ENCODE data around the gene METTL4.
A peak's percentile ranks its signal among the peaks of the same experiment; 100 is the strongest.

Gene METTL4

DNA sequence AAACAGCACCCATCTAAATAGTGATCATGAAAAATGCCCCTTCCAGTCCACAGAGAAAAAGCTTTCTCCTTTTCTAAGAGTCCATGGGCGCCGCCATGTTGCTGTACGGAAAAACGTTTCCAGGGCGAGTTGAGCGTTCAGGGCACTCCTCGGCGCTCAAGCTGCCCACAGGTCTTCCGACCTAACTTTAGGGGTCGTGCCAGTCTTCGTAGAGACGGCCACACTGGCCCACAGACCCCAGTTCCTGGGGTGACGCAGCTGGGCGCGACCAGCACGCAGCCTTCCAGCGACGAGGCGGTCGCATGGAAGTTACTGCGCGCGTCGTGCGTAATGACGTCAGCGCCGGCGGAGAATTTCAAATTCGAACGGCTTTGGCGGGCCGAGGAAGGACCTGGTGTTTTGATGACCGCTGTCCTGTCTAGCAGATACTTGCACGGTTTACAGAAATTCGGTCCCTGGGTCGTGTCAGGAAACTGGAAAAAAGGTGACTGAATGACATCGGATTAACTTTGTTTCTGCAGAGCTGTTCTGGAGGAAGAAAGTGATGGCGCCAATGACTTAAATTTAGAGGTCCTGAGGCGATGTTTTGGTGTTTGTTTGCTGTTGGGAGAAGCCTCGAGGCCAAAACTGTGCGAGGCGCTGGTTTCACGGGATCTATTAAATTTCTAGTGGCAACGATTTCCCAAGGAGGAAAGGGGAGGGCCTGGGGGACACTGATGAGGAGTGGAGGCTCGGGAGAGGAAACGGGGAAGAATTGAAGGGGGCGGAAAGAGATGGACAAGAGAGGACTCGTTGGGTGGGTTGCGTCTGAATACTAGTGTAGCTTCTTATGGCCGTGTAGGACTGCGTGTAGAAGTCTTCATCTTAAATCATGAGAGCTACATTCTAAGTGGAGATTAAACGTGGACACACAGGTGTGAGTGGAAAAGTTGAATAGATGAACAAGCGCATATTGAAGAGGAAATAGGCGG, at the start of gene METTL4, which contains the start of gene NDC80:
METTL4 (minus strand) TSS at position 306 of the 971 bp plus-strand sequence. CDS start 4,289 bp downstream, outside the sequence.
NDC80 (plus strand) TSS at position 358 of the 971 bp plus-strand sequence. CDS start 1,429 bp downstream, outside the sequence.
- peak; percentile 84 for DNase-seq

DNA sequence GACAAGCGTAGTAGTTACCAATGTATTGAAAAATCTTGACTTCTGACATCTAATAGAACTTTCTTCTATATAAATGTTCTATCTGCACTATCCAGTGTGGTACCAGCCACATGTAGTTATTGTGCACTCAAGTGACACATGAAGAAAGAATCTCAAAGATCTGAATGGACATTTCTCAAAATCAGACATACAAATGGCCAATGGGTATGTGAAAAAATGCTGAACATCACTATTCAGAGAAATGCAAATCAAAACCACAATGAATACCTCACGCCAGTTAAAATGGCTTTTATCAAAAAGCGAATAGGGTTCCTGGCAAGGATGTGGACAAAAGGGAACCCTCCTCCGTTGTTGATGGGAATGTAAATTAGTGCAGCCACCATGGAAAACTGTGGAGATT, 46.7 kb upstream of the METTL4 start:
- no peak for DNase-seq

GRCh38 chr18:2617401-2617998, 46.2 kb upstream of the METTL4 start:
- DNase-seq, result no peak

GRCh38 chr18:2612996-2613395, 41.7 kb upstream of the METTL4 start:
- no peak for DNase-seq

DNA sequence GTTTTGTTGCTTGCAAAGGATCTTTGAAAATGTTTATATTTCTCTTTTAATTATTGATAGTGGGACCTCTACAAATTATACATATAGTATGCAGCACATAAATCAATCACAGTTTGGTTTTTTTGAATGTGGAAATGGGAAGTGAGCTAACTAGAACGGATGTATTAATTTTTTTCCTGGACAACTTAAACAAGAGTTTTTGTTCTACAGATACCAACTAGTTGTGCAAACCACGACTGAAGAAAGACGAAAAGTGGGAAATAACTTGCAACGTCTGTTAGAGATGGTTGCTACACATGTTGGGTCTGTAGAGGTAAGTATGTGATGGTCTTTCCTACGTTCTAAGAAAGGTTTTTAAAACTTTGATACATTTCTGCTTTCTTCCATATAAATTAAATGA, 39.2 kb upstream of the METTL4 start:
- no peak for DNase-seq

DNA sequence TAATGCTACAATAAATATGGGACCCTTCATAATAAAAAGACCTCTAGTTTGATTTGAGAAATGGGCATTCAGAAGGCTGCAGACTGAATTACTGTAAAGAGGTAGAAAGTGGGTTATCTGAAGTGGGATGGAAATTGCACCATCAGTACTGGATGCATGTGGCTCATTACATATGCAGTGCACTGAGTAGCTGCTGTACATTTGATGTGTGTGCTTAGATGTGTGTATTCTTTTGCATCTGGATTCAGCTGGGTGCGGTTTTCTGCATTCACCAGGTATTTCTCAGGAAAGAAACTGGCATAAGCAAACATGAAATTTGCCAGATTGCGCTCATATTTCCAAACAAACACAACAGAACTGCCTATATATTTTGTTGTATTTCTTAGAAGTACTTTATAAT, 38.3 kb upstream of the METTL4 start:
- no peak for DNase-seq

DNA sequence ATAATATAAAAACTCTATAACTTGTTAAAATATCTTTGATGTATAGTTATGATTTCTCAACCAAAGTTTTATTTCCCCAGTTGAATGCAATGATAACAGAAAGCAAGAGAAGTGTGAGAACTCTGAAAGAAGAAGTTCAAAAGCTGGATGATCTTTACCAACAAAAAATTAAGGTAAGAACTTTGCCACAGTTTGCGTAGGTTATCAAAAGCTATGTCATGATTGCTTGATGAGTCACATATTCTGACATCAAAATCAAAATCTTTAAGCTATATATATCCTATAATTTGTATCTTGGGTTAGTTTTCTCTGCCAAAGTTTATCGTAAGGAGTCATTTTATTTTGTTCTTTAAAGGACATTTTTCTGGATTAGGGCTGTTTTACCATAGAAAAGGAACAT, 35.0 kb upstream of the METTL4 start:
- DNase-seq, result peak; percentile 30

DNA sequence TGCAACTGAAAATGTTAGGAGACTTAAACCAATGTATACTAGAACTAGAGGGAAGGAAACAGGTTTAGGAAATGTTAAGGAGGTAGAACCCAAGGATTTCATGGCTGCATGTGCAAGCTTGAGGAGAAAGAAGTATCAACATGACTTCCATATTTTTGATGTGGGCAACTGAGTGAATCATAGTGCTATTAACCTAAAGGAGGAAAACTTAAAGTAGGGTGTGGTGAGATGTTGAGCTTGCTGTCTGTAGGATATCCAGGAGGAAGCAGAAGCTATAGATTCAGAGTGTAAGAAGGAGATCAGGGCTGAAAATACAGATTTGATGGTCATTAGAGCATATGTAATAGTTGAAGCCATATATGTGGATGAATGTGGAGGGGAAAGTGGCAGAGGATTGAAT, 31.5 kb upstream of the METTL4 start:
- DNase-seq, result no peak

GRCh38 chr18:2597639-2598038, 26.3 kb upstream of the METTL4 start:
- peak; percentile 36 for DNase-seq

- no peak for DNase-seq
Observed at GRCh38 chr18:2590303-2590702, 19.0 kb upstream of the METTL4 start.

DNA sequence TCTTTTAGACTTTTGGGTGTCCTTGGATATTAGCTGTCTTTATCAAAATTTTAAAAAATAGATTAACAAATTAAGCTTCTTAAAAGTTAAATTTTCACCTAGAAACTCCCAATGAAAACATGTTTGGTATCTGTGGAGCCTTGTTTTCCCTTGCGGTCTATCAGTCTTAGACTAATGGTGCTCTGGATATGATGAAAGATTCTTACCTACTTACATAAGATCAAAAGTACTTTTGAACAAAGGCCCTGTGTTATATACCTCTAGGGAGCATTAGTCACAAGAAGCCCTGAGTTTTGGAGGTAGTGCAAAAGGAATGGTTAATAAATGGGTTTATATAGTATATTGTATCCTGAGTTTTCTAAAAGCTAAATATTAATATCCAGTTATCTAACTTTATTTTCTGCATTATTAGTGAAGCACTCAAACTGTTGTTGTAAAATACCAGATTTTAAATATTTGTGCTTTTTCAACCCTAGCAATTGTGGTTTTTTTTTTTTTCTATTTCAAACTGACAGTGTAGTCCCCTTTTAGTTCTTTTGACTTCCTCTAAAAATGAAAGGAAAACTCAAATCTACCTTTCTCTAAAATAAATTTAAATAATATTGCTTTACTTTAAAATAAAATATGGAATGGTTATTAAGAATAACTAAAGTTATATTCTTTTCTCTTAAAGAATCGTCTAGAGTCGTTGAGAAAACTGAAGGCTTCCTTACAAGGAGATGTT, 18.2 kb upstream of the METTL4 start:
- peak; percentile 36 for DNase-seq

GRCh38 chr18:2588666-2589344, 17.5 kb upstream of the METTL4 start:
- no peak for DNase-seq

DNA sequence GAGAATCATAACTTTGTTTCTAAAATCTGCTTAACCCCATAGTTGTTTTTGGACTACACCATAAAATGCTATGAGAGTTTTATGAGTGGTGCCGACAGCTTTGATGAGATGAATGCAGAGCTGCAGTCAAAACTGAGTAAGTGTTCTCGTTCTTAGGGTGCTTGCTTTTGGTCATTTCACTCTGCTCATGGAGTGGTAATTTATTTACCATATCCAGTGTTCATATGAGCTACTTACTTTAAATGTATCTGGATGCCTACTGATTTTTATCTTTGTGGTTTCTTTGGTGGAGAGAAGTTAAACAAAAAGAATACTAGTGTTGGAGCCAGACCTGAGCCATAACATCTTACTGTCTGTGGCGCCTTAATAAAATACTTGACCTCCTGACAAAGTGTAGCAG, 16.5 kb upstream of the METTL4 start:
- DNase-seq, result no peak

GRCh38 chr18:2573408-2573807, 2.1 kb upstream of the METTL4 start:
- DNase-seq, result no peak

- no peak for DNase-seq
Observed at GRCh38 chr18:2572892-2573291, 1.6 kb upstream of the METTL4 start.

DNA sequence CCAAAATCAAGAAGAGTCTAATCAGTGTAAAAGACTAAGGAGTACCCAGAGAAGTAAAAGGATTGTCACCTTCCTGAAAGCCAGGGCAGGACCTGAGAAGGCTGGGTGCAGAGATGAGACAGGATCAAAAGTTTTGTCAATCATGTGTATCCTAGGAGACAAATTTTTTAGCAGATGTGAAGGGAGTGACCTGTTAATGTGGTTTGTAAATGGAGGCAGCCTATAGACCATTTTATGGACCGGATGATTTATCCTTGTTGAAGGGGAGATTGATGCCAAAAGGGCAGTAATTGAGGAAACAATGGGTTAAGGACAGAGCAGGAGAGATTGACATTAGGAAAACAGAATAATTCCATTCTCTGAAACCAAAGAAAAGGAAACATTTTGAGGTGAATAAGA, 865 bp upstream of the METTL4 start:
- no peak for DNase-seq

- DNase-seq, result peak; percentile 74
Observed at GRCh38 chr18:2570772-2571199, 519 bp downstream of the METTL4 start.

- no peak for DNase-seq
Observed at GRCh38 chr18:2569338-2570207, 1.7 kb downstream of the METTL4 start.

GRCh38 chr18:2568605-2569004, 2.7 kb downstream of the METTL4 start:
- DNase-seq, result no peak

GRCh38 chr18:2568129-2568528, 3.2 kb downstream of the METTL4 start:
- no peak for DNase-seq

DNA sequence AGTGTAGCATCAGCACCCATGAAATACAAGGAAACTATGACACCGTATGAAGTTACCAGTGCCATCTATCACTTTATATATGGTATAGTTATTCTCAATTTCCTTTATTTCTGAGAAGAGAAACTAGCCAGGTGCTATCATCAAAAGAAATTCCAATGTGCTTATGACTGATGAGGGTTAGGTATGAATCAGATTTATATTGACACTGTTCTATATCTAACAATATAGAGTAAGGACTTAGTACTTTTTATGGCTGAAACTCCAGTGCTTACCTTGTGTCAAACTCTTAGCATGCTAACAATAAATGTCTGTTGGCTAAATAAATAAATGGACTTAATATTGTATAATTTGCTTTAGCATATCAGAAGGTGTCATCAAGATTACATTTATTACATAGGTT, 6.9 kb downstream of the METTL4 start:
- DNase-seq, result no peak

DNA sequence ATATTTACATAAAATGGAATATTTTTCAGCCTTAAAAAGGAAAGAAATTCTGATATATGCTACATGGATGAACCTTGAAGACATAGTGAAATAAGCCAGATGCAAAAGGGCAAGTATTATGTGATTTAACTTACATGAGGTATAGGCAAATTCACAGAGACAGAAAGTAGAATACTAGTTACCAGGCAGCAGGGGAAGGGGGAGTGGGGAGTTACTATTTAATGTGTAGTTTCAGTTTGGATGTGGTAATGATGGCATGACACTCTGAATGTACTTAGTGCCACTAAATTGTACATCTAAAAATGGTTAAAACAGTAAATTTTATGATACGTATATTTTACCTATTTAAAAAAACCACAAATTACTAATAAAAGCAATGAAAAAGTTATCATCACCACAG, 12.1 kb downstream of the METTL4 start:
- DNase-seq, result no peak
